Testis (tissue), 2 donors: ENCODE results near the gene SPATA33.

ENCODE experiments used
- CTCF ChIP-seq, 3 experiments: fragments of 450-650 bp in 2 of 3; fragments of 200-600 bp in 1 of 3; sonication (generic) in 1 of 3; IDR thresholded peaks; one replicate each; pipeline ENCODE4 v1.5.1; 2016 to 2019; ENCODE audit warnings: antibody characterized with exemption in 3 of 3, mild to moderate bottlenecking in 2 of 3, moderate library complexity in 1 of 3
- POLR2A ChIP-seq: fragments of 450-650 bp; IDR thresholded peaks from one replicate; pipeline ENCODE4 v1.6.1; 2017; ENCODE audit warnings: antibody characterized with exemption, mild to moderate bottlenecking, moderate library complexity

- TF ChIP-seq CTCF (IDR thresholded peaks at IDR 0.05) (no peak), POLR2A (no peak)
These were observed 49.5 kb upstream of the SPATA33 start for GRCh38 chr16:89607937-89608740.
